Renal cortical epithelial cell (primary cell): ENCODE results near the gene GINS3. TPM values are rescaled to one million over a fixed set of nuclear protein-coding genes. Genes with fewer than 3 reads are reported as not detected.
"Not testable (repeated sequence)": the region's sequence is repeated elsewhere in the genome, so short reads cannot be mapped to it uniquely, and the experiment has no call there.

Source experiments
- DNase-seq: peaks from one replicate; pipeline ENCODE4 v3.0.0-alpha.2; 2011; ENCODE audit warnings: low read depth
- total RNA-seq: library from RNA; depleted of rRNA; stranded (reverse); fragments of >200 nt; gene quantifications from 2 replicates; pipeline ENCODE4 v1.2.3, GENCODE V29; 2014

Gene GINS3
- total RNA-seq, 1 donor from 2014 or later, result 4.4 TPM

GRCh38 chr16:58389724-58390123 is 2.5 kb upstream of the GINS3 start:
- no peak for DNase-seq

- peak; percentile 10 for DNase-seq
Observed at GRCh38 chr16:58393138-58393504, 850 bp downstream of the GINS3 start.

- DNase-seq, result not testable (repeated sequence)
Observed at GRCh38 chr16:58396897-58397296, 4.6 kb downstream of the GINS3 start.

GRCh38 chr16:58399718-58400633 is 7.7 kb downstream of the GINS3 start:
- no peak for DNase-seq

GRCh38 chr16:58401305-58401704 is 9.0 kb downstream of the GINS3 start:
- DNase-seq, result not testable (repeated sequence)

- DNase-seq, result no peak
Observed at GRCh38 chr16:58402796-58403195, 10.5 kb downstream of the GINS3 start.

GRCh38 chr16:58409316-58409973 is 17.2 kb downstream of the GINS3 start:
- peak; percentile 80 for DNase-seq

- no peak for DNase-seq
Observed at GRCh38 chr16:58411336-58411735, 19.1 kb downstream of the GINS3 start.

- no peak for DNase-seq
Observed at GRCh38 chr16:58411736-58412614, 19.7 kb downstream of the GINS3 start.

- DNase-seq, result not testable (repeated sequence)
Observed at GRCh38 chr16:58412615-58412970, 20.3 kb downstream of the GINS3 start.

GRCh38 chr16:58413359-58413758 is 21.1 kb downstream of the GINS3 start:
- DNase-seq, result peak; percentile 33

- no peak for DNase-seq
Observed at GRCh38 chr16:58415003-58415402, 22.7 kb downstream of the GINS3 start.

- DNase-seq, result not testable (repeated sequence)
Observed at GRCh38 chr16:58415961-58416360, 23.7 kb downstream of the GINS3 start.

GRCh38 chr16:58417035-58417434 is 24.8 kb downstream of the GINS3 start:
- DNase-seq, result no peak

GRCh38 chr16:58417600-58417999 is 25.3 kb downstream of the GINS3 start:
- no peak for DNase-seq

GRCh38 chr16:58418026-58418425 is 25.8 kb downstream of the GINS3 start:
- no peak for DNase-seq

- peak; percentile 23 for DNase-seq
Observed at GRCh38 chr16:58418601-58419000, 26.3 kb downstream of the GINS3 start.

GRCh38 chr16:58419241-58419990 is 27.1 kb downstream of the GINS3 start:
- no peak for DNase-seq

- no peak for DNase-seq
Observed at GRCh38 chr16:58421059-58421458, 28.8 kb downstream of the GINS3 start.

GRCh38 chr16:58421529-58421928 is 29.3 kb downstream of the GINS3 start:
- DNase-seq, result peak; percentile 11

GRCh38 chr16:58422809-58423208 is 30.5 kb downstream of the GINS3 start:
- no peak for DNase-seq
